ENCODE data around the gene TPPP2. TPM values are rescaled to one million over a fixed set of nuclear protein-coding genes. Genes with fewer than 3 reads are reported as not detected.

TPPP2 gene
- total RNA-seq, 1 experiment from 2014 or later, result not detected

- intact Hi-C loops (cut with micrococcal nuclease; ENCODE audit: unreplicated experiment), result loop anchor here (10.0 kb wide), 1 partner anchor 194 kb away; no protein-coding TSS in a partner anchor
- H3K36me3 Mint-ChIP-seq (ENCODE audit: insufficient read depth, unreplicated experiment), result no peaks in the 10 kb centered on the region
- peaks cover 10% of the 10 kb centered on the region for H3K4me1 Mint-ChIP-seq (ENCODE audit: low read depth, unreplicated experiment)
- no peak for TF ChIP-seq CTCF (IDR thresholded peaks at IDR 0.05; ENCODE audit: unreplicated experiment)
- no peak overlapping the region for H3K27ac Mint-ChIP-seq (ENCODE audit: unreplicated experiment)
- H3K9me3 Mint-ChIP-seq (ENCODE audit: low read depth, unreplicated experiment), result no peaks in the 10 kb centered on the region
- peaks cover 25% of the 10 kb centered on the region for H3K27me3 Mint-ChIP-seq (ENCODE audit: unreplicated experiment)
- CTCF ChIA-PET, result no interaction called here
- H3K4me3 Mint-ChIP-seq (ENCODE audit: low read depth, unreplicated experiment), result no peak overlapping the region
- DNase-seq, result no peak
- BruUV-seq (replicated peaks), result no TSS peak
Observed at GRCh38 chr14:21049271-21049673, 19.3 kb downstream of the TPPP2 start.

- no peak for TF ChIP-seq CTCF (IDR thresholded peaks at IDR 0.05; ENCODE audit: unreplicated experiment)
- CTCF ChIA-PET, result no interaction called here
- no peak overlapping the region for H3K4me3 Mint-ChIP-seq (ENCODE audit: low read depth, unreplicated experiment)
- no TSS peak for BruUV-seq (replicated peaks)
- peaks cover 12% of the 10 kb centered on the region for H3K27me3 Mint-ChIP-seq (ENCODE audit: unreplicated experiment)
- H3K36me3 Mint-ChIP-seq (ENCODE audit: insufficient read depth, unreplicated experiment), result no peaks in the 10 kb centered on the region
- H3K4me1 Mint-ChIP-seq (ENCODE audit: low read depth, unreplicated experiment), result peaks cover 20% of the 10 kb centered on the region
- DNase-seq, result no peak
- no peak overlapping the region for H3K27ac Mint-ChIP-seq (ENCODE audit: unreplicated experiment)
- intact Hi-C loops (cut with micrococcal nuclease; ENCODE audit: unreplicated experiment), result no loop called here
- H3K9me3 Mint-ChIP-seq (ENCODE audit: low read depth, unreplicated experiment), result no peaks in the 10 kb centered on the region
Observed at GRCh38 chr14:21050597-21050996, 20.6 kb downstream of the TPPP2 start.

GRCh38 chr14:21053184-21054122 is 23.4 kb downstream of the TPPP2 start:
- CTCF ChIA-PET, result interaction anchor here (1.4 kb wide), 1 partner anchor 38 kb away, joined by 4 read pairs; no protein-coding TSS in a partner anchor
- H3K4me1 Mint-ChIP-seq (ENCODE audit: low read depth, unreplicated experiment), result peaks cover 21% of the 10 kb centered on the region
- BruUV-seq (replicated peaks), result no TSS peak

GRCh38 chr14:21054123-21054767 is 24.2 kb downstream of the TPPP2 start:
- Mint-ChIP-seq H3K9me3 (ENCODE audit: low read depth, unreplicated experiment) (no peaks in the 10 kb centered on the region), H3K4me1 (ENCODE audit: low read depth, unreplicated experiment) (peaks cover 21% of the 10 kb centered on the region), H3K27me3 (ENCODE audit: unreplicated experiment) (no peaks in the 10 kb centered on the region), H3K4me3 (ENCODE audit: low read depth, unreplicated experiment) (no peak overlapping the region), H3K36me3 (ENCODE audit: insufficient read depth, unreplicated experiment) (no peaks in the 10 kb centered on the region), H3K27ac (ENCODE audit: unreplicated experiment) (peak overlapping the region; percentile 23)
- DNase-seq, result peak; percentile 59
- TF ChIP-seq CTCF (IDR thresholded peaks at IDR 0.05; ENCODE audit: unreplicated experiment), result no peak
- intact Hi-C loops (cut with micrococcal nuclease; ENCODE audit: unreplicated experiment), result no loop called here
- no TSS peak for BruUV-seq (replicated peaks)
- CTCF ChIA-PET, result interaction anchor here (1.4 kb wide), 1 partner anchor 39 kb away, joined by 4 read pairs; no protein-coding TSS in a partner anchor

More at GRCh38 chr14:21053184-21054122, 23.4 kb downstream of the TPPP2 start:
- no peaks in the 10 kb centered on the region for H3K9me3 Mint-ChIP-seq (ENCODE audit: low read depth, unreplicated experiment)
- no peak for DNase-seq
- TF ChIP-seq CTCF (IDR thresholded peaks at IDR 0.05; ENCODE audit: unreplicated experiment), result no peak
- intact Hi-C loops (cut with micrococcal nuclease; ENCODE audit: unreplicated experiment), result no loop called here
- H3K27ac Mint-ChIP-seq (ENCODE audit: unreplicated experiment), result no peak overlapping the region
- H3K4me3 Mint-ChIP-seq (ENCODE audit: low read depth, unreplicated experiment), result no peak overlapping the region
- H3K36me3 Mint-ChIP-seq (ENCODE audit: insufficient read depth, unreplicated experiment), result no peaks in the 10 kb centered on the region
- no peaks in the 10 kb centered on the region for H3K27me3 Mint-ChIP-seq (ENCODE audit: unreplicated experiment)

Measured in Calu3 (cell line).